ENCODE results near the gene AGPAT2. TPM values are rescaled to one million over a fixed set of nuclear protein-coding genes. Genes with fewer than 3 reads are reported as not detected.

The AGPAT2 gene
- total RNA-seq, 4 donors from 2014 or later: 19.0 to 77.4 (median 36.0) TPM

- Histone ChIP-seq H3K4me1 (peaks cover 17 to 25% of the 10 kb centered on the region in 2 donors), H3K9me3 (no peaks in the 10 kb centered on the region), H3K4me3 (no peak overlapping the region), H3K36me3 (no peaks in the 10 kb centered on the region), H3K27ac (peak overlapping the region in 3 of 4 donors; percentile 49 to 57 (median 51)), H3K27me3 (no peaks in the 10 kb centered on the region)
- intact Hi-C loops (cut with DNase I; ENCODE audit: low total_unique reads): no loop called here
- DNase-seq (no peak), ATAC-seq (peak in 1 of 2 donors; percentile 6)
- no peak for TF ChIP-seq POLR2A (IDR thresholded peaks at IDR 0.05)
- TF ChIP-seq CTCF (IDR thresholded peaks at IDR 0.05 in 4 of 5, conservative IDR thresholded peaks at IDR 0.05 in 1 of 5): no peak
- in situ Hi-C loops (cut with MboI; ENCODE audit: low sequenced_read_pairs in 4 of 4): no loop called here
These were observed 62.9 kb downstream of the AGPAT2 start for GRCh38 chr9:136624184-136624951.

GRCh38 chr9:136623842-136624183, 63.4 kb downstream of the AGPAT2 start:
- Histone ChIP-seq H3K27ac (no peak overlapping the region), H3K4me3 (no peak overlapping the region), H3K36me3 (no peaks in the 10 kb centered on the region), H3K27me3 (no peaks in the 10 kb centered on the region), H3K9me3 (no peaks in the 10 kb centered on the region), H3K4me1 (peaks cover 17 to 25% of the 10 kb centered on the region in 2 donors)
- ATAC-seq (no peak), DNase-seq (no peak)
- in situ Hi-C loops (cut with MboI; ENCODE audit: low sequenced_read_pairs in 4 of 4): no loop called here
- intact Hi-C loops (cut with DNase I; ENCODE audit: low total_unique reads): no loop called here
- TF ChIP-seq POLR2A (IDR thresholded peaks at IDR 0.05): no peak
- TF ChIP-seq CTCF (IDR thresholded peaks at IDR 0.05 in 4 of 5, conservative IDR thresholded peaks at IDR 0.05 in 1 of 5): no peak

MicroRNAs within 50 kb of the gene (microRNA counts, 767-probe panel; counts per million panel counts)
- 13,591 to 14,583 counts per million in 2 donors for microRNA hsa-miR-126-3p

Small RNAs within 50 kb of the gene (microRNA-seq; reads per million reads assigned to microRNA genes)
- 90,346 to 100,191 reads per million in 2 donors for gene MIR126 (ENCODE audit: borderline replicate concordance in 2 of 2)

Other genes with a start within 250 kb of the AGPAT2 start
- gene INPP5E, start 247.6 kb downstream of the AGPAT2 start, total RNA-seq: 1 to 10 TPM; 5.0 to 6.7 (median 5.9) TPM
- gene SEC16A, start 204.4 kb downstream of the AGPAT2 start, total RNA-seq: 10 to 100 TPM; 23.9 to 50.4 (median 46.6) TPM
- 10 to 100 TPM in 1 of 4 donors, 1 to 10 TPM in 3; 6.3 to 15.4 (median 8.2) TPM for gene NOTCH1, start 141.4 kb downstream of the AGPAT2 start, total RNA-seq
- 10 to 100 TPM; 37.4 to 74.7 (median 49.0) TPM for gene EGFL7, start 24.5 kb downstream of the AGPAT2 start, total RNA-seq
- 1 to 10 TPM; 1.8 to 4.6 (median 3.8) TPM for gene DIPK1B, start 25.1 kb upstream of the AGPAT2 start, total RNA-seq
- 1 to 10 TPM in 3 of 4 donors, under 1 TPM in 1; 0.61 to 4.7 (median 1.6) TPM for gene LCN10, start 55.5 kb upstream of the AGPAT2 start, total RNA-seq
- gene LCN6, start 61.1 kb upstream of the AGPAT2 start, total RNA-seq: 10 to 100 TPM in 1 of 4 donors, 1 to 10 TPM in 3; 2.1 to 11.7 (median 3.7) TPM
- gene LCN8, start 70.8 kb upstream of the AGPAT2 start, total RNA-seq: not detected
- not detected for gene LCN15, start 77.1 kb upstream of the AGPAT2 start, total RNA-seq
- gene TMEM141, start 103.9 kb upstream of the AGPAT2 start, total RNA-seq: 10 to 100 TPM; 46.9 to 70.2 (median 51.1) TPM
- gene CCDC183, start 108.9 kb upstream of the AGPAT2 start, total RNA-seq: under 1 TPM in 1 of 4 donors, not detected in 3; 0.31 TPM
- gene RABL6, start 120.5 kb upstream of the AGPAT2 start, total RNA-seq: 100 to 1,000 TPM in 2 of 4 donors, 10 to 100 TPM in 2; 84.9 to 121 (median 105) TPM
- gene AJM1, start 155.0 kb upstream of the AGPAT2 start, total RNA-seq: 1 to 10 TPM; 1.3 to 2.1 (median 1.6) TPM
- gene PHPT1, start 162.0 kb upstream of the AGPAT2 start, total RNA-seq: 100 to 1,000 TPM in 3 of 4 donors, 10 to 100 TPM in 1; 98.8 to 204 (median 152) TPM
- 1 to 10 TPM in 3 of 4 donors, under 1 TPM in 1; 0.95 to 2.3 (median 1.7) TPM for gene MAMDC4, start 164.9 kb upstream of the AGPAT2 start, total RNA-seq
- gene EDF1, start 178.9 kb upstream of the AGPAT2 start, total RNA-seq: 100 to 1,000 TPM; 285 to 440 (median 334) TPM
- 1 to 10 TPM; 3.5 to 6.6 (median 4.8) TPM for gene TRAF2, start 199.1 kb upstream of the AGPAT2 start, total RNA-seq